ENCODE data around the gene NOS1AP.

Gene NOS1AP

DNA sequence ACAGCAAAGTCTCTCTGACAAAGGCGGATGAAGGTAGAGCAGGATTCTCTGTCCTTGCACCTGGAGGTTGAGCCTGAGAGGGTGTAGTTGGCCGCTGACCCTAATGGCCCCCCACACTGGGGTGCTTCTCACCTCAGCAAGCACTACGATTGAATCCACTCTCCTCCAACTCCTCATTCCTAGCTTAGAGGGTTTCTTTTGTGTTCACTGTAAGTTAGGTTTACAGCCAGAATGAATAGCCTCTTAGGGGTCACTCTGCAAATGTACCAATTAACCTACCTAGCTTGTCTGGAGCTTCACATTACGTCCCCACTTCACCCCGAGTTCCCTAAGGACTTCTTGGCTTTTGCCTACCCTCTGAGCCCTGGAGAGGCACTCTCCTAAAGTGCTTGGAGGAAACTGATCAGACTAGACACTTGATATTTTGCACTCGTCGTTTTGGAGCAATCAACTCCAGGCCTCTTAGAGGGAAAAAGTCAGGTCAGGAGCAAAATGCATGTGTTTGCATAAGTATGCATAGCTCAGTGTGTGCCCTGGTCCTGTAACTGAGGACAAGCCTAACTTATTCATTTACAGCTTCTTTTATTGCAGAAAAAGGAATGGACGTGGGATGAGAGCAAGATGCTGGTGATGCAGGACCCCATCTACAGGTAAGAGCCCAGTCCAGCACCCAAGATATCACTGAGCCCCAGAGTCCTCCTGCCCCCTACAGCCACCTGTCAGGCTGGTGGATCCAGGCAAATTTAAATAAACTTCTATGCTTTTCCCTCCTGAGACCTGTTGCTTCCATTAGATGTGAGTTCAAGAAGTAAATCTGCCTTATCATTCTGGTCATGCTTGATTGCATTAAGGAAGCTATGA lies 230.8 kb downstream of the NOS1AP start:
- DNase-seq (ENCODE audit: low spot score), result no peak

- DNase-seq (ENCODE audit: low spot score), result no peak
Observed at GRCh38 chr1:162301696-162302095, 232.2 kb downstream of the NOS1AP start.

DNA sequence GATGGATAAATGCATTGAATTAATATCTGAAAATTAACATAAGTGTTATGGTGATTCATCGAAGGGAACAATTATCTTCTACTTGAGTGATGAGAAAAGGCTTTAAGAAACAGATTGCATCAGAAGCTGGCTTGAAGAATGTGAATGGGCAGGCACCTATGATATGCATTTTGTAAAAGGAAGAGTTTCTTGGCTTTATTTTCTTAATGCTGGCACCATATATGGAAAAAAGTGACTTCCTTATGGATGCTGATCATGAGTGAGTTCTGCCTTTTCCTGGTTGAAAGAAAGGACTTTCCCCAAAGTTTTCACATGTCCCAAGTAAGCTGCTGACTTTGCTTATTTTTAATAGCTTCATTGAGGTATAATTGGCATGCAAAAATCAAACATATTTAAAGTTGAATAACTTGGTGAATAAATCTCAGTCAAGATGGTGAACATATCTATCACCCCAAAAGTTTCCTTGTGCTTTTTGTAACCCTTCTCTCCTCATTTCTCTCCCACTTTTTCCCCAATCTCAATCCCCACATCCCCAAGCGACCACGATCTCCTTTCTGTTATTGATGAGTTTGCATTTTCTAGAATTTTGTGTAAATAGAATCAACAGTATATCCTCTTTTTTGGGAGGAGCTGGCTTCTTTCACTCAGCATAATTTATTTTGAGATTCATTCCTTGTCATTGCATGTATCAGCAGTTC lies 233.0 kb downstream of the NOS1AP start:
- no peak for DNase-seq (ENCODE audit: low spot score)

GRCh38 chr1:162303004-162303344 lies 233.5 kb downstream of the NOS1AP start:
- no peak for DNase-seq (ENCODE audit: low spot score)

DNA sequence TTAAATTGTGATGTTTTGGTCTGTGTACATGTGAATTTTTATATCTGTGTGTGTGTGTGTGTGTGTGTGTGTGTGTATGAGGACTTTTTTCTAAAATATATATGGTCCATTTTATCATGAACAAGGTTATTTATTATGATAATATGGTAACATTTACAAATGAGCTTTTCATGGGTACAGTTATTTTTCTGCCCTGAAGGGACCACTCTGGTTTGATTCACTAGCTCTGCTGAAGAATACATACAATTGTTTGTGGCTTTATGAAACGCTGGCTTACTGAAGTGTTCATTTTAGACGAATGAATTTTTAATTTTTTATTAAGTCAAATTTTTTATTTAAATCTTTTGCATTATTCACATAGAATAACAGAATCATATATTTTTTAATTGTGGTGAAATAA lies 235.2 kb downstream of the NOS1AP start:
- DNase-seq (ENCODE audit: low spot score), result no peak

DNA sequence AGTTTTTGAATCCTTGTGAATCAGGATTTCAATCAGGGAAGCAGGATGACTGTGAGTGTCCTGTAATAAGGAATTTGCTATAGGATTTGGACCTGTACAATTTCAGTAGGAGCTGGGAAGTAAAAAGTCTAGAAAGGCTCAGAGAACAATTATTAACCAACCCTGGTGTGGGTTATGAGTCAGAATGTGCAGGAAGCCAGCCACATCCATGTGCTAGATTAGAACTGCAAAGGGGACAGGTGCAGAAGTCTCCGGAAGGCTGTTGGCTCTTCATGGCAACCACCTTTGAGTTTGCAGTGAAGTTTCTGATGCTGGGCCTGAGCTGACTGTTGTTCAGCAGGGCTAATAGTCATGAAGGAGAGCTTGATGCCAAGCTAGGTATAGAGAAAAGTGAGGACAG lies 236.5 kb downstream of the NOS1AP start:
- no peak for DNase-seq (ENCODE audit: low spot score)

GRCh38 chr1:162310337-162310736 lies 240.8 kb downstream of the NOS1AP start:
- DNase-seq (ENCODE audit: low spot score), result no peak

- no peak for DNase-seq (ENCODE audit: low spot score)
Observed at GRCh38 chr1:162314206-162314605, 244.7 kb downstream of the NOS1AP start.

GRCh38 chr1:162315673-162316072 lies 246.2 kb downstream of the NOS1AP start:
- no peak for DNase-seq (ENCODE audit: low spot score)

DNA sequence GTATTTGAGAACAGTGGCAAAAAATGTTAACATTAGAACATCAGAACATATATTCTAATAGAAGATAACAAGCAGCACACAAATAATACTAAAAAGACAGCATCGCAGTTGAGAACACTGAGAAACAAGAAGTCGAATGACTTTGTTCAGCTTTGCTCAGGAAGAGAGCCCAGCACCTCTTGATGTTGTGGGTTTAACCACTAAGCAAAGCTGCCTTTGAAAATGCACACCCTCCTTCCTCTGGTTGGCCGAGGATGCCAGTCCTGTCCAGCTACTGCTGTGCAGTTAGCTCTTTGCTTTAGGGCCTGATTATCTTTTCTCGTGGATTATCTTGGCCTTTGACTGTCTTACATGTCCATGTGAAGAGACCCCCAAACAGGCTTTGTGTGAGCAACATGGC lies 246.7 kb downstream of the NOS1AP start:
- DNase-seq (ENCODE audit: low spot score), result no peak

GRCh38 chr1:162317621-162318020 lies 248.1 kb downstream of the NOS1AP start:
- no peak for DNase-seq (ENCODE audit: low spot score)

DNA sequence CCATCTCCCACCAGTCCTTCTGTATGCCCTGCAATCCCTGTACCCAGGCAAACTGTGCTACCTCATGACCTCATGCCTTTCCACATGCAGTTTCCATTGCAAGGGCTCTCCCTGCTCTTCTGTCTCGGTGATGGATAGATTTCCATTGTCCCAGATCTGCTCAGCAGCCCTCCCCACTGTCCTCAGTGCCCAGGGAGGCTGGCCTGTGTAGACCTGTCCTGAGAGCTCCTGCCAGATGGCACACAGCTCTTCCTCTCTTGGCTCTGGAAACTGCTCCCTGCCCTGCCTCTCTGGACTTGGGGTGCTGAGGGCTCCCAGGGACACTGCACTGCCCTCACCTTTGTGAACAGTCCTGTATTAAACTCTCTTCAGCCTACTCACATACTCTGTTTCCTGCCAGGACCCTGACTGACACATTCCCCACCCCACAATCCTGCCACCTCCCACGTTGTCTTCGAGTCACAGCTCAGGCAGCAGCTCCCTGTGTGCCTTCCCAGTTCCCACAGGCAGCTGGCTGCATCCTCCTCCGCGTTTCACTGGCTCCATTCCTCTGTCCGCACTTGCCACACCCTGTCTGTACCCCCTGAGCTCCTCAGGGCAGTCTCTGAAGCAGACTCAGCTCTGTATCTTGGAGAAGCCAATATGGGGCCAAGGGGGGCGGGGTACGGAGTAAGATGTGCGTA lies 250.1 kb downstream of the NOS1AP start:
- no peak for DNase-seq (ENCODE audit: low spot score)

- DNase-seq (ENCODE audit: low spot score), result no peak
Observed at GRCh38 chr1:162321809-162322422, 252.4 kb downstream of the NOS1AP start.

- no peak for DNase-seq (ENCODE audit: low spot score)
Observed at GRCh38 chr1:162323023-162323422, 253.5 kb downstream of the NOS1AP start.

- DNase-seq (ENCODE audit: low spot score), result no peak
Observed at GRCh38 chr1:162324396-162324795, 254.9 kb downstream of the NOS1AP start.

DNA sequence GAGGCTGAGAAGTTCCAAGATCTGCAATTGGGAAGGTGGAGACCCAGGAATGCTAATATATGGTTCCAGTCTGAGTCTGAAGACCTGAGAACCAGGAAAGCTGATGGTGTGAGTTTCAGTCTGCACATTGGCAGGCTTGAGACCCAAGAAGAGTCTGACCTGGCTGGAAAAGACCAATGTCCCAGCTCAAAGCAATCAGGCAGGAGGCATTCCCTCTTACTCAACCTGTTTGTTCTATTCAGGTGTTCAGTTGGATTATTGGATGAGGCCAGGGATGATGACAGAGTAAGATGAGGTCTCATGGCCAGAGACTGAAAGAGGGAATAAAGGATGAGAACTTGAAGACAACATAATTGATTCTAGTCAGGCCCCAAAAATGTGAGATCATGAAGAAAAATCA lies 257.1 kb downstream of the NOS1AP start:
- DNase-seq (ENCODE audit: low spot score), result no peak

- DNase-seq (ENCODE audit: low spot score), result no peak
Observed at GRCh38 chr1:162327144-162327787, 257.8 kb downstream of the NOS1AP start.

DNA sequence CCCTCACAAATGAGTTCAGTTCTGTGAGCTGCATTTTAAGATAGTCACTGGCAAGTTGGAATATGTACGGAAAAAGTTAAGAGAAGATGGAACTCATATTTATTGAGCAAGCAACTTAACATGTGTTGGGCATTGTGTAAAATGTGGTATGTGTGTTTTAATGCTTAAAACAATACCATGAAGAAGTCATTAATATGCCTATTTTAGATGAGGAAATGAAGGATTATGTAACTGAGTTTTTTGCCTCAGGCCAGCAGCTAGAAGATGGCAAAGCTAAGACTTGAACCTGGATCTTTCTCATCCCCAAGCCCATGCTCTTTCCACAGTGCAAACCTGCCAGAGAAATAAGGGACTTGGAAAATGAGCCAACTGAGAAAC lies 258.3 kb downstream of the NOS1AP start:
- no peak for DNase-seq (ENCODE audit: low spot score)

DNA sequence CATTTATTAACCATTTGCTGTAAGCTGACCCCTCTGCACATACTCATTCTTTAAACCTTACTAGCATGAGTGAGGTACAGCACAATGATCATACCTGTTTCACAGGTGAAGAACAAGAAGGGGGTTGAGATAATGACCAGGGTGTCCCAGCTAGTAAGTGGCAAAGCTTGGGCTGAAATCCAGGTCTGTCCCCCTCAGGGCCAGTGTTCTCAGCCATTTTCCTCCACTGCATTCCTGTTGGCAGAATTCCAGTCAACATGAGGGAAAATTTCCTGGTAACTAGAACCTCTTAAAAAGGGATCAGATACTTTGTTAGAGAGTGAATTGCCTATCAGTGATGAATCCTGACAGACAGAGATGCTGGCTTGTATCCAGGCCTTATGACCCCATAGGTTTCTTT lies 259.0 kb downstream of the NOS1AP start:
- DNase-seq (ENCODE audit: low spot score), result no peak

GRCh38 chr1:162329826-162330225 lies 260.3 kb downstream of the NOS1AP start:
- no peak for DNase-seq (ENCODE audit: low spot score)

- DNase-seq (ENCODE audit: low spot score), result no peak
Observed at GRCh38 chr1:162333991-162334390, 264.5 kb downstream of the NOS1AP start.

- no peak for DNase-seq (ENCODE audit: low spot score)
Observed at GRCh38 chr1:162335126-162335525, 265.6 kb downstream of the NOS1AP start.
